Loucy (cell line): ENCODE data around the gene PBX1.

ENCODE experiments used
- H2AFZ ChIP-seq: fragments of 200-600 bp; sonication (generic); 2 replicates; pipeline ENCODE4 v1.6.0; 2016; ENCODE audit warnings: antibody characterized with exemption, mild to moderate bottlenecking, low read length, moderate library complexity
- H3F3A ChIP-seq: fragments of 200-600 bp; 2 replicates; pipeline ENCODE4 v1.6.0; 2016; ENCODE audit warnings: antibody characterized with exemption, low read depth, mild to moderate bottlenecking
- H3K27me3 ChIP-seq: fragments of 200-600 bp; sonication (generic); 2 replicates; pipeline ENCODE4 v1.6.1; 2014; ENCODE audit warnings: low read length, mild to moderate bottlenecking; ENCODE audit not compliant: insufficient read depth, poor library complexity, severe bottlenecking
- H3K36me3 ChIP-seq: fragments of 200-600 bp; sonication (generic); 2 replicates; pipeline ENCODE4 v1.6.1; 2016; ENCODE audit warnings: low read length; ENCODE audit not compliant: insufficient read depth
- H3K4me1 ChIP-seq: fragments of 200-600 bp; sonication (generic); 2 replicates; pipeline ENCODE4 v1.5.1; 2014; ENCODE audit warnings: low read length, mild to moderate bottlenecking; ENCODE audit not compliant: insufficient read depth, poor library complexity, severe bottlenecking
- H3K4me2 ChIP-seq: fragments of 200-600 bp; sonication (generic); 2 replicates; pipeline ENCODE4 v1.6.0; 2014; ENCODE audit warnings: antibody characterized with exemption, low read length, low read depth, mild to moderate bottlenecking; ENCODE audit not compliant: poor library complexity, severe bottlenecking
- H3K4me3 ChIP-seq: fragments of 200-600 bp; sonication (generic); 2 replicates; pipeline ENCODE4 v1.5.1; 2014; ENCODE audit warnings: low read length, mild to moderate bottlenecking, mixed read lengths; ENCODE audit not compliant: poor library complexity, severe bottlenecking
- H3K79me2 ChIP-seq: fragments of 200-600 bp; sonication (generic); 2 replicates; pipeline ENCODE4 v1.6.1; 2014; ENCODE audit warnings: low read length; ENCODE audit not compliant: insufficient read depth
- H3K9ac ChIP-seq: fragments of 200-600 bp; sonication (generic); 2 replicates; pipeline ENCODE4 v1.6.0; 2014; ENCODE audit warnings: mild to moderate bottlenecking, low read depth, low read length, moderate library complexity; ENCODE audit not compliant: poor library complexity, severe bottlenecking
- H3K9me2 ChIP-seq: fragments of 200-600 bp; sonication (generic); replicated peaks from 2 replicates; pipeline ENCODE4 v1.6.1; 2016; ENCODE audit warnings: low read depth, low read length, mixed read lengths
- H3K9me3 ChIP-seq: fragments of 200-600 bp; sonication (generic); 2 replicates; pipeline ENCODE4 v1.6.1; 2014; ENCODE audit warnings: mild to moderate bottlenecking, antibody characterized with exemption, low read length, low read depth; ENCODE audit not compliant: insufficient read depth
- H4K20me1 ChIP-seq: fragments of 200-600 bp; sonication (generic); 2 replicates; pipeline ENCODE4 v1.6.0; 2014; ENCODE audit warnings: antibody characterized with exemption, low read length, mild to moderate bottlenecking; ENCODE audit not compliant: insufficient read depth, poor library complexity, severe bottlenecking
- EZH2phosphoT487 ChIP-seq: fragments of 200-600 bp; IDR thresholded peaks from 2 replicates; pipeline ENCODE4 v1.6.1; 2018; ENCODE audit warnings: antibody characterized with exemption, mild to moderate bottlenecking, moderate library complexity, borderline replicate concordance
- TF ChIP-seq, protein P1 (sequence below): fragments of 200-600 bp; sonication (generic); conservative IDR thresholded peaks from 2 replicates; pipeline ENCODE4 v1.5.1; 2014; ENCODE audit warnings: mild to moderate bottlenecking, antibody characterized with exemption, low read length

PBX1 gene

DNA sequence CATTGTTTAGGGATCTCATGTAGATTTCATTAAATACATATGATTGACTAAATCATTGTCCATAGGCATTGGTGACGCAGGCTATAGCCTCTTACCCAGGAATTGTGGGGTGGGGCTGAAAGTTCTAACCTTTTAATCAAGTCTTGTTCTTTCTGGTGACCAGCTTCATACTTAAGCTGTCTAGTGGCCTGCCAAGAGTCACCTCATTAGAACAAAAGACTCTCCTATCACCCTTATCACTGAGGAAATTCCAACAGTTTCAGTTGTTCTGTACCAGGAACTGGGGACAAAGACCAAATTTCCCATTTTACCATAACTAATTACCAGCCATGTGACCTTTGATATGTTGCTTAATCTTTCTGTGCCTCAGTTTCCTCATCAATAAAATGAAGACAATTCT is 298.5 kb downstream of the PBX1 start:
- Histone ChIP-seq H3K27me3 (no peaks in the 10 kb centered on the region), H3K4me2 (no peak overlapping the region)

DNA sequence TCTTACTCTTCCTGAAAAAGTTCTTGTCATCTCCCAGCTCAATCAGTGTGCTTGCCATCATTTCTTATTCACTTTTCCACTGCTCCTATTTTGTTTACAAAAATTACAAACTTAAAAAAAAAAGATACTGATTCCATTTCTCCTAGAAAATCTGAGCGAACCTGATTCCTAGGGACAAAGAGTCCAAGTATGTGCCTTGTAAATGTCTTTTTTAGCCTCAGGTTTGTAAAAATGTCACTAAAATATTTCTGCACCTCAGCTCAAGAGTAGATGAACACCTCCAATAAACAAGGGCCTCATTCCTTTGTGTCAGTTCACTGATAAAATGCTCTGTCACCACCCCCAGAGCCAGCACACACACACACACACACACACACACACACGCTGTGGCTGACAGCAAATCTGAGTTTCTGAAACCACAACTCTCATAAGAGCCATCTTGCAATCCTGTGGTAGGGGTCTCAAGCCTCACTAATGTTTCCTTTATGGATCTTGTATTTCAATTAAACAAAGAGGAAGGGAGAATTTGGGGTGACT is 299.2 kb downstream of the PBX1 start:
- H4K20me1 ChIP-seq: no peaks in the 10 kb centered on the region
- no peaks in the 10 kb centered on the region for H3K27me3 ChIP-seq
- TF ChIP-seq, protein P1, sequence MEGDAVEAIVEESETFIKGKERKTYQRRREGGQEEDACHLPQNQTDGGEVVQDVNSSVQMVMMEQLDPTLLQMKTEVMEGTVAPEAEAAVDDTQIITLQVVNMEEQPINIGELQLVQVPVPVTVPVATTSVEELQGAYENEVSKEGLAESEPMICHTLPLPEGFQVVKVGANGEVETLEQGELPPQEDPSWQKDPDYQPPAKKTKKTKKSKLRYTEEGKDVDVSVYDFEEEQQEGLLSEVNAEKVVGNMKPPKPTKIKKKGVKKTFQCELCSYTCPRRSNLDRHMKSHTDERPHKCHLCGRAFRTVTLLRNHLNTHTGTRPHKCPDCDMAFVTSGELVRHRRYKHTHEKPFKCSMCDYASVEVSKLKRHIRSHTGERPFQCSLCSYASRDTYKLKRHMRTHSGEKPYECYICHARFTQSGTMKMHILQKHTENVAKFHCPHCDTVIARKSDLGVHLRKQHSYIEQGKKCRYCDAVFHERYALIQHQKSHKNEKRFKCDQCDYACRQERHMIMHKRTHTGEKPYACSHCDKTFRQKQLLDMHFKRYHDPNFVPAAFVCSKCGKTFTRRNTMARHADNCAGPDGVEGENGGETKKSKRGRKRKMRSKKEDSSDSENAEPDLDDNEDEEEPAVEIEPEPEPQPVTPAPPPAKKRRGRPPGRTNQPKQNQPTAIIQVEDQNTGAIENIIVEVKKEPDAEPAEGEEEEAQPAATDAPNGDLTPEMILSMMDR: no peak
- TF ChIP-seq EZH2phosphoT487: no peak
- no peak overlapping the region for H3K9ac ChIP-seq
- no peaks in the 10 kb centered on the region for H3K36me3 ChIP-seq
- H3K4me2 ChIP-seq: no peak overlapping the region
- no peaks in the 10 kb centered on the region for H3F3A ChIP-seq
- H3K4me1 ChIP-seq: no peaks in the 10 kb centered on the region
- H3K9me3 ChIP-seq: peaks cover 3% of the 10 kb centered on the region; the same call in 1 of the 2 replicates
- no peak overlapping the region for H3K4me3 ChIP-seq
- H2AFZ ChIP-seq: no peak overlapping the region
- H3K79me2 ChIP-seq: no peaks in the 10 kb centered on the region
- H3K9me2 ChIP-seq: no peaks in the 10 kb centered on the region

More for the DNA sequence above, 298.5 kb downstream of the PBX1 start:
- H3K36me3 ChIP-seq: no peaks in the 10 kb centered on the region
- no peak overlapping the region for H3K9ac ChIP-seq
- no peaks in the 10 kb centered on the region for H3K4me1 ChIP-seq
- H3K79me2 ChIP-seq: no peaks in the 10 kb centered on the region
- no peaks in the 10 kb centered on the region for H3F3A ChIP-seq
- H3K4me3 ChIP-seq: no peak overlapping the region
- peaks cover 3% of the 10 kb centered on the region; the same call in 1 of the 2 replicates for H3K9me3 ChIP-seq
- TF ChIP-seq EZH2phosphoT487: no peak
- TF ChIP-seq, protein P1: no peak
- H2AFZ ChIP-seq: no peak overlapping the region
- H3K9me2 ChIP-seq: no peaks in the 10 kb centered on the region
- H4K20me1 ChIP-seq: no peaks in the 10 kb centered on the region

DNA sequence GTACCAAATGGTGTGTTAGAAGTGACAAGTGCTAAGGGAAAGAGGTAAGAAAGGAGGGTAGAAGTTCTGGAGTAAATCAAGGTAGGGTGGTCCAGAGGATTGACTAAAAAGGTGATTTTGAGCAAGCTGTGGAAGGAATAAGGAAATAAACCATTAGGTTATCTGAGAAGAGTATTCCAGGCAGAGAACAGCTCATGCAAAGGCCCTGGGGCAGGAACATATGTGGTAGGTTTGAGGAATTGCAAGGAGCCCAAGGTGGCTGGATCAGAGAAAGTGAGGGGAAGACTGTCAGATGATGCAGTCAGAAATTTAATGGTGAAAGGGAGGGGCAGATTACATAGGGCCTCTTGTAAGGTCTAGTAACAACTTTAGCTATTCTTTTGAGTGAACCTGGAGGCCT is 302.6 kb downstream of the PBX1 start:
- Histone ChIP-seq H3K27me3 (no peaks in the 10 kb centered on the region), H3K9me2 (no peaks in the 10 kb centered on the region), H3K36me3 (no peaks in the 10 kb centered on the region), H3K4me1 (no peaks in the 10 kb centered on the region), H3F3A (no peaks in the 10 kb centered on the region), H3K4me3 (no peak overlapping the region), H3K9ac (no peak overlapping the region), H3K4me2 (no peak overlapping the region), H4K20me1 (no peaks in the 10 kb centered on the region), H2AFZ (no peak overlapping the region), H3K79me2 (no peaks in the 10 kb centered on the region), H3K9me3 (peaks cover 3% of the 10 kb centered on the region; the same call in 1 of the 2 replicates)
- TF ChIP-seq, protein P1: no peak
- TF ChIP-seq EZH2phosphoT487: no peak
